SK-N-SH treated with all-trans-retinoic acid at 6 μM for 48 hours (cell line): ENCODE data around the gene KIAA1958.

ENCODE experiments used
- ATAC-seq: fragments of 200-7000 bp; cut with Tn5 transposase; 3 replicates; pipeline ENCODE4 v1.9.1; 2020; ENCODE audit warnings: mild to moderate bottlenecking, moderate library complexity
- ARNTL ChIP-seq: fragments of 450-650 bp; formaldehyde crosslinking; IDR thresholded peaks from 2 replicates; pipeline ENCODE4 v1.5.0; 2020; ENCODE audit warnings: low read depth, mild to moderate bottlenecking, moderate library complexity, borderline replicate concordance
- BACH2 ChIP-seq: fragments of 250-450 bp; sonication (Bioruptor Pico); IDR thresholded peaks from 2 replicates; pipeline ENCODE4 v1.9.0; 2021; ENCODE audit warnings: mild to moderate bottlenecking, borderline replicate concordance
- CREB5 ChIP-seq: fragments of 250-450 bp; sonication (Bioruptor Pico); IDR thresholded peaks from 2 replicates; pipeline ENCODE4 v1.5.1; 2020; ENCODE audit warnings: low read depth, mild to moderate bottlenecking, moderate library complexity
- CSDC2 ChIP-seq: fragments of 250-450 bp; sonication (Bioruptor Pico); IDR thresholded peaks from 2 replicates; pipeline ENCODE4 v1.5.0; 2020; ENCODE audit warnings: mild to moderate bottlenecking, moderate library complexity
- CSRNP3 ChIP-seq: fragments of 250-450 bp; sonication (Bioruptor Pico); IDR thresholded peaks from 2 replicates; pipeline ENCODE4 v1.5.1; 2021; ENCODE audit warnings: mild to moderate bottlenecking, moderate library complexity
- ESRRG ChIP-seq: fragments of 250-450 bp; sonication (Bioruptor Pico); IDR thresholded peaks from 2 replicates; pipeline ENCODE4 v1.6.1; 2021; ENCODE audit warnings: mild to moderate bottlenecking
- GLIS3 ChIP-seq: fragments of 250-450 bp; sonication (Bioruptor Pico); IDR thresholded peaks from 2 replicates; pipeline ENCODE4 v1.5.0; 2020; ENCODE audit warnings: mild to moderate bottlenecking, moderate library complexity
- ISL1 ChIP-seq: fragments of 250-450 bp; sonication (Bioruptor Pico); IDR thresholded peaks from 2 replicates; pipeline ENCODE4 v2.1.2; 2022; ENCODE audit warnings: mild to moderate bottlenecking, moderate library complexity
- OSR1 ChIP-seq: fragments of 250-450 bp; sonication (Bioruptor Pico); IDR thresholded peaks from 2 replicates; pipeline ENCODE4 v1.8.0; 2022; ENCODE audit warnings: moderate library complexity, mild to moderate bottlenecking, inconsistent platforms
- PPARA ChIP-seq: fragments of 250-450 bp; sonication (Bioruptor Pico); IDR thresholded peaks from 2 replicates; pipeline ENCODE4 v1.5.0; 2020; ENCODE audit warnings: mild to moderate bottlenecking, borderline replicate concordance
- RARB ChIP-seq: fragments of 250-450 bp; sonication (Bioruptor Pico); IDR thresholded peaks from 2 replicates; pipeline ENCODE4 v1.8.0; 2021; ENCODE audit warnings: mild to moderate bottlenecking, moderate library complexity
- TCF4 ChIP-seq: fragments of 250-450 bp; sonication (Bioruptor Pico); IDR thresholded peaks from 2 replicates; pipeline ENCODE4 v1.8.0; 2021; ENCODE audit warnings: mild to moderate bottlenecking, moderate library complexity, borderline replicate concordance
- TOX ChIP-seq: fragments of 250-450 bp; sonication (Bioruptor Pico); IDR thresholded peaks from 2 replicates; pipeline ENCODE4 v1.8.0; 2021; ENCODE audit warnings: mild to moderate bottlenecking, moderate library complexity, borderline replicate concordance
- ZC3H10 ChIP-seq: fragments of 250-450 bp; sonication (Bioruptor Pico); IDR thresholded peaks from 2 replicates; pipeline ENCODE4 v1.5.1; 2021; ENCODE audit warnings: mild to moderate bottlenecking, moderate library complexity
- ZFP3 ChIP-seq: fragments of 250-450 bp; sonication (Bioruptor Pico); IDR thresholded peaks from 2 replicates; pipeline ENCODE4 v1.5.0; 2020; ENCODE audit warnings: mild to moderate bottlenecking, moderate library complexity
- ZFP30 ChIP-seq: fragments of 450-650 bp; formaldehyde crosslinking; IDR thresholded peaks from 2 replicates; pipeline ENCODE4 v1.5.0; 2022; ENCODE audit warnings: mild to moderate bottlenecking, moderate library complexity
- ZNF70 ChIP-seq: fragments of 450-650 bp; formaldehyde crosslinking; IDR thresholded peaks from 2 replicates; pipeline ENCODE4 v1.5.0; 2020; ENCODE audit warnings: mild to moderate bottlenecking, moderate library complexity
- ZNF8 ChIP-seq: fragments of 450-650 bp; formaldehyde crosslinking; IDR thresholded peaks from 2 replicates; pipeline ENCODE4 v1.5.0; 2020; ENCODE audit warnings: mild to moderate bottlenecking, moderate library complexity
- TF ChIP-seq, protein P1 (sequence below): fragments of 250-450 bp; sonication (Bioruptor Pico); IDR thresholded peaks from 2 replicates; pipeline ENCODE4 v1.8.0; 2021; ENCODE audit warnings: low read depth, mild to moderate bottlenecking, moderate library complexity, borderline replicate concordance
- TF ChIP-seq, protein P2 (sequence below): fragments of 250-450 bp; sonication (Bioruptor Pico); IDR thresholded peaks from 2 replicates; pipeline ENCODE4 v1.8.0; 2020; ENCODE audit warnings: mild to moderate bottlenecking, moderate library complexity, borderline replicate concordance
- TF ChIP-seq, protein P3 (sequence below): fragments of 250-450 bp; sonication (Bioruptor Pico); IDR thresholded peaks from 2 replicates; pipeline ENCODE4 v1.5.0; 2020; ENCODE audit warnings: mild to moderate bottlenecking, moderate library complexity

KIAA1958 gene

GRCh38 chr9:112558978-112559377 is 72.4 kb downstream of the KIAA1958 start:
- ATAC-seq: no peak
- TF ChIP-seq TOX (no peak), TCF4 (no peak), ZNF8 (CRISPR knock-in tag) (no peak), RARB (CRISPR knock-in tag) (no peak), ZFP30 (CRISPR knock-in tag) (no peak), BACH2 (CRISPR knock-in tag) (no peak), PPARA (no peak), OSR1 (CRISPR knock-in tag) (no peak), ZNF70 (no peak), GLIS3 (no peak)
- TF ChIP-seq, protein P1, sequence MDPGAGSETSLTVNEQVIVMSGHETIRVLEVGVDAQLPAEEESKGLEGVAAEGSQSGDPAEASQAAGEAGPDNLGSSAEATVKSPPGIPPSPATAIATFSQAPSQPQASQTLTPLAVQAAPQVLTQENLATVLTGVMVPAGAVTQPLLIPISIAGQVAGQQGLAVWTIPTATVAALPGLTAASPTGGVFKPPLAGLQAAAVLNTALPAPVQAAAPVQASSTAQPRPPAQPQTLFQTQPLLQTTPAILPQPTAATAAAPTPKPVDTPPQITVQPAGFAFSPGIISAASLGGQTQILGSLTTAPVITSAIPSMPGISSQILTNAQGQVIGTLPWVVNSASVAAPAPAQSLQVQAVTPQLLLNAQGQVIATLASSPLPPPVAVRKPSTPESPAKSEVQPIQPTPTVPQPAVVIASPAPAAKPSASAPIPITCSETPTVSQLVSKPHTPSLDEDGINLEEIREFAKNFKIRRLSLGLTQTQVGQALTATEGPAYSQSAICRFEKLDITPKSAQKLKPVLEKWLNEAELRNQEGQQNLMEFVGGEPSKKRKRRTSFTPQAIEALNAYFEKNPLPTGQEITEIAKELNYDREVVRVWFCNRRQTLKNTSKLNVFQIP (CRISPR knock-in tag): no peak
- TF ChIP-seq, all 23 proteins: peak for 0

- TF ChIP-seq, protein P1 (CRISPR knock-in tag): no peak
- TF ChIP-seq TCF4: no peak
- TF ChIP-seq ESRRG (CRISPR knock-in tag): no peak
- no peak for TF ChIP-seq ZNF8 (CRISPR knock-in tag)
- no peak for TF ChIP-seq ARNTL
- no peak for TF ChIP-seq CSDC2 (CRISPR knock-in tag)
- TF ChIP-seq BACH2 (CRISPR knock-in tag): no peak
- no peak for TF ChIP-seq CSRNP3 (CRISPR knock-in tag)
- TF ChIP-seq ISL1 (CRISPR knock-in tag): no peak
- TF ChIP-seq GLIS3: no peak
- no peak for TF ChIP-seq CREB5 (CRISPR knock-in tag)
- no peak for ATAC-seq
Observed at GRCh38 chr9:112559629-112560413, 73.2 kb downstream of the KIAA1958 start.

GRCh38 chr9:112562235-112562958 is 75.8 kb downstream of the KIAA1958 start:
- TF ChIP-seq TCF4 (no peak), ZNF8 (CRISPR knock-in tag) (no peak), TOX (no peak), ESRRG (CRISPR knock-in tag) (no peak), CSDC2 (CRISPR knock-in tag) (no peak), ZFP3 (no peak), GLIS3 (no peak), ZC3H10 (CRISPR knock-in tag) (no peak), ARNTL (no peak), CREB5 (CRISPR knock-in tag) (no peak)
- TF ChIP-seq, protein P2, sequence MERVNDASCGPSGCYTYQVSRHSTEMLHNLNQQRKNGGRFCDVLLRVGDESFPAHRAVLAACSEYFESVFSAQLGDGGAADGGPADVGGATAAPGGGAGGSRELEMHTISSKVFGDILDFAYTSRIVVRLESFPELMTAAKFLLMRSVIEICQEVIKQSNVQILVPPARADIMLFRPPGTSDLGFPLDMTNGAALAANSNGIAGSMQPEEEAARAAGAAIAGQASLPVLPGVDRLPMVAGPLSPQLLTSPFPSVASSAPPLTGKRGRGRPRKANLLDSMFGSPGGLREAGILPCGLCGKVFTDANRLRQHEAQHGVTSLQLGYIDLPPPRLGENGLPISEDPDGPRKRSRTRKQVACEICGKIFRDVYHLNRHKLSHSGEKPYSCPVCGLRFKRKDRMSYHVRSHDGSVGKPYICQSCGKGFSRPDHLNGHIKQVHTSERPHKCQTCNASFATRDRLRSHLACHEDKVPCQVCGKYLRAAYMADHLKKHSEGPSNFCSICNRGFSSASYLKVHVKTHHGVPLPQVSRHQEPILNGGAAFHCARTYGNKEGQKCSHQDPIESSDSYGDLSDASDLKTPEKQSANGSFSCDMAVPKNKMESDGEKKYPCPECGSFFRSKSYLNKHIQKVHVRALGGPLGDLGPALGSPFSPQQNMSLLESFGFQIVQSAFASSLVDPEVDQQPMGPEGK: no peak
- TF ChIP-seq, protein P3, sequence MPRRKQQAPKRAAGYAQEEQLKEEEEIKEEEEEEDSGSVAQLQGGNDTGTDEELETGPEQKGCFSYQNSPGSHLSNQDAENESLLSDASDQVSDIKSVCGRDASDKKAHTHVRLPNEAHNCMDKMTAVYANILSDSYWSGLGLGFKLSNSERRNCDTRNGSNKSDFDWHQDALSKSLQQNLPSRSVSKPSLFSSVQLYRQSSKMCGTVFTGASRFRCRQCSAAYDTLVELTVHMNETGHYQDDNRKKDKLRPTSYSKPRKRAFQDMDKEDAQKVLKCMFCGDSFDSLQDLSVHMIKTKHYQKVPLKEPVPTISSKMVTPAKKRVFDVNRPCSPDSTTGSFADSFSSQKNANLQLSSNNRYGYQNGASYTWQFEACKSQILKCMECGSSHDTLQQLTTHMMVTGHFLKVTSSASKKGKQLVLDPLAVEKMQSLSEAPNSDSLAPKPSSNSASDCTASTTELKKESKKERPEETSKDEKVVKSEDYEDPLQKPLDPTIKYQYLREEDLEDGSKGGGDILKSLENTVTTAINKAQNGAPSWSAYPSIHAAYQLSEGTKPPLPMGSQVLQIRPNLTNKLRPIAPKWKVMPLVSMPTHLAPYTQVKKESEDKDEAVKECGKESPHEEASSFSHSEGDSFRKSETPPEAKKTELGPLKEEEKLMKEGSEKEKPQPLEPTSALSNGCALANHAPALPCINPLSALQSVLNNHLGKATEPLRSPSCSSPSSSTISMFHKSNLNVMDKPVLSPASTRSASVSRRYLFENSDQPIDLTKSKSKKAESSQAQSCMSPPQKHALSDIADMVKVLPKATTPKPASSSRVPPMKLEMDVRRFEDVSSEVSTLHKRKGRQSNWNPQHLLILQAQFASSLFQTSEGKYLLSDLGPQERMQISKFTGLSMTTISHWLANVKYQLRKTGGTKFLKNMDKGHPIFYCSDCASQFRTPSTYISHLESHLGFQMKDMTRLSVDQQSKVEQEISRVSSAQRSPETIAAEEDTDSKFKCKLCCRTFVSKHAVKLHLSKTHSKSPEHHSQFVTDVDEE (CRISPR knock-in tag): no peak
- ATAC-seq: no peak
